ENCODE data around the gene NSL1. TPM values are rescaled to one million over a fixed set of nuclear protein-coding genes. Genes with fewer than 3 reads are reported as not detected.
A peak's percentile ranks its signal among the peaks of the same experiment; 100 is the strongest.

The NSL1 gene
- total RNA-seq, 4 donors from 2014 or later = 28.8 to 44.7 (median 32.6) TPM

DNA sequence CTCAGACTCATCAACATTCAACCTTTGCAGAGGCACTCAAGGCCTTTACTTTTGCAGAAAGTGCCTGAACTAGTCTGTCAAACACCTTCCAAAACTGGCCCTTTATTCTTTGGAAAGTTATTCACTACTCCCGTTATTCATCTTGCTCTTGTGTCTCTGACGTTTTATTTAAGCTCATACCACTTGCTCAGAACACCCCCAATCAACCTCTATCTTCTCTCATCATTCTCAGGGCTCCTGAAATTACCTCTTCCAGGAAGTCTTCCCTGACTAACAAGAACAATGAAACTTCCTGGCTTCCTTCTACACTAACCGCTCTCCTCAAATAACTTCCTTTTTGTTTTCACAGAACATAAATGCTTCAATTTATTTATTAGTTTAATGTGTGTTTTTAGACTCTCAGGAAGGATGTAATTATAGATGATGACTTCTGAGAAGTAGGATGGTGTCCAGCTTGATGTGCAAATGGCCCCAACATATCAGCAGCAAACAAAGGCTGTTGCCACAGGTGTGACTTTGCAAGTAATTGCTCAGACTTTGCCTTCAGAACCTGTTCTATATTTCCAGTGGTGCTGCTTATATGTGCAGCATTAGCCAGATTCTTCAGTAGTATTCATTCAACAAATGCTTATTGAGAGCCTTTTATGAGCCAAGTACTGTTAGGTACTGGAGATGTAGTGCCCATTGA, 69.2 kb downstream of the NSL1 start:
- no peak for TF ChIP-seq POLR2A (IDR thresholded peaks at IDR 0.05)
- TF ChIP-seq, protein P1, sequence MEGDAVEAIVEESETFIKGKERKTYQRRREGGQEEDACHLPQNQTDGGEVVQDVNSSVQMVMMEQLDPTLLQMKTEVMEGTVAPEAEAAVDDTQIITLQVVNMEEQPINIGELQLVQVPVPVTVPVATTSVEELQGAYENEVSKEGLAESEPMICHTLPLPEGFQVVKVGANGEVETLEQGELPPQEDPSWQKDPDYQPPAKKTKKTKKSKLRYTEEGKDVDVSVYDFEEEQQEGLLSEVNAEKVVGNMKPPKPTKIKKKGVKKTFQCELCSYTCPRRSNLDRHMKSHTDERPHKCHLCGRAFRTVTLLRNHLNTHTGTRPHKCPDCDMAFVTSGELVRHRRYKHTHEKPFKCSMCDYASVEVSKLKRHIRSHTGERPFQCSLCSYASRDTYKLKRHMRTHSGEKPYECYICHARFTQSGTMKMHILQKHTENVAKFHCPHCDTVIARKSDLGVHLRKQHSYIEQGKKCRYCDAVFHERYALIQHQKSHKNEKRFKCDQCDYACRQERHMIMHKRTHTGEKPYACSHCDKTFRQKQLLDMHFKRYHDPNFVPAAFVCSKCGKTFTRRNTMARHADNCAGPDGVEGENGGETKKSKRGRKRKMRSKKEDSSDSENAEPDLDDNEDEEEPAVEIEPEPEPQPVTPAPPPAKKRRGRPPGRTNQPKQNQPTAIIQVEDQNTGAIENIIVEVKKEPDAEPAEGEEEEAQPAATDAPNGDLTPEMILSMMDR (IDR thresholded peaks at IDR 0.05) = no peak
- no peak for TF ChIP-seq EP300 (IDR thresholded peaks at IDR 0.05)
- DNase-seq (ENCODE audit: low spot score in 2 of 2) = no peak
- WGBS, 2 donors = 73% methylated on average over 3 of the region's 3 CpGs
- H3K4me3 ChIP-seq = no peak overlapping the region
- no peaks in the 10 kb centered on the region for H3K4me1 ChIP-seq
- no peak overlapping the region for H3K27ac ChIP-seq
- H3K36me3 ChIP-seq = no peaks in the 10 kb centered on the region
- H3K27me3 ChIP-seq = no peaks in the 10 kb centered on the region
- H3K9me3 ChIP-seq = no peaks in the 10 kb centered on the region

DNA sequence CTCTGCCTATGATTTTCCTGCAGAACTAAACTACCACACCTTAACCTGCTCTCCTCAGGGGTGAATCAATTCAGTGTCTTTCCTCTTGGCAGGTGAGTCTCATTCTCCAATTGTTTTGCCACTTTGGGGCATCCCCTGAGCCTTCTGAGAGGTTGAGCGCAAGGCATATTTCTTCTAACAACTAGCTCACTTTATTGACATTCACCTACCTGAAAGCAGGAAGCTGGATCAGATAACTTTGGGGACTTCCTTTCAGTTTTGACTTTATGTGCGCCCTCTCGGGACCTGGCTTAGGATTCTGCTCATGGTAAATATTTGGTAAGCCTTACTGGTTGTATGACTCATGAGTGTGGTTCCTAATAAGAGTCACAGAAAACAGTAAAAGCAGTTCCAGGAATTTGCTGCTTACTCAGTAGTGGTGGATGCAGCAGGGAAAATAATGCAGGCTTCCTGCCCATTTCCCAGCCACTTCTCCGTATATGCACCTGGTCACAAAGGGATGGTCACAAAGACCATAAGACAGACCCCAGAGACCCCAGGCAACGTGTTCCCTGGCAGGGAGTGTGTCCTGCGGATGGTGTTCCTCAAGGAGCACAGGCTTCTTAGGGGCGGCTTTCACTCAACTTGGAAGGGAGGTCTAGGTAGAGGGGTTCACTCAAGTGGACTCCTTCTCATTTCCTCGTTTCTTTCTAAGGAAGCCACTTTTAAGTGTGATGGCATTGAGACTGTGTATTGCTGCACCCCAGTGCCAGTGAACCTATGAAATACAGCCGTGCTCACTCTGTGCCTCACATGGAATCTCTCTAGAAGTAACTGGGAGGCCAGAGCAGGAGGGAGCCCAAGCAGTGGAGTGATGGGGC, 70.0 kb downstream of the NSL1 start:
- no peaks in the 10 kb centered on the region for H3K36me3 ChIP-seq

DNA sequence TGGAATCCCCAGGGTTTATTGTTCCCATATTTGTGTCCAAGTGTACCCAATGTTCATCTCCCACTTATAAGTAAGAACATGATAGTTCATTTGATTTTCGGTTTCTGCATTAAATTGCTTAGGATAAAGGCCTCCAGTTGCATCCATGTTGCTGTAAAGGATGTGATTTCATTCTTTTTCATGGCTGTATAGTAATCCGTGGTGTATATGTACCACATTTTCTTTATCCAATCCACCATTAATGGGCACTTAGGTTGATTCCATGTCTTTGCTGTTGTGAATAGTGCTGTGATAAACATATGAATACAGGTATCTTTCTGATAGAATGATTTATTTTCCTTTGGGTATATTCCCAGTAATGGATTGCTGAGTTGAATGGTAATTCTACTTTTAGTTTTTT, 71.9 kb downstream of the NSL1 start:
- no peak for DNase-seq (ENCODE audit: low spot score in 2 of 2)
- TF ChIP-seq POLR2A (IDR thresholded peaks at IDR 0.05) (no peak), EP300 (IDR thresholded peaks at IDR 0.05) (no peak)
- TF ChIP-seq, protein P1 (IDR thresholded peaks at IDR 0.05) = no peak

More for the DNA sequence above, 70.0 kb downstream of the NSL1 start:
- TF ChIP-seq, protein P1 (IDR thresholded peaks at IDR 0.05) = no peak
- no peak for TF ChIP-seq POLR2A (IDR thresholded peaks at IDR 0.05)
- TF ChIP-seq EP300 (IDR thresholded peaks at IDR 0.05) = no peak
- H3K27me3 ChIP-seq = no peaks in the 10 kb centered on the region
- 75 to 85% methylated on average over 9 of the region's 9 CpGs for whole genome bisulfite sequencing, 2 donors
- H3K9me3 ChIP-seq = no peaks in the 10 kb centered on the region
- H3K4me3 ChIP-seq = no peak overlapping the region
- no peak overlapping the region for H3K27ac ChIP-seq
- no peaks in the 10 kb centered on the region for H3K4me1 ChIP-seq
- no peak for DNase-seq (ENCODE audit: low spot score in 2 of 2)

DNA sequence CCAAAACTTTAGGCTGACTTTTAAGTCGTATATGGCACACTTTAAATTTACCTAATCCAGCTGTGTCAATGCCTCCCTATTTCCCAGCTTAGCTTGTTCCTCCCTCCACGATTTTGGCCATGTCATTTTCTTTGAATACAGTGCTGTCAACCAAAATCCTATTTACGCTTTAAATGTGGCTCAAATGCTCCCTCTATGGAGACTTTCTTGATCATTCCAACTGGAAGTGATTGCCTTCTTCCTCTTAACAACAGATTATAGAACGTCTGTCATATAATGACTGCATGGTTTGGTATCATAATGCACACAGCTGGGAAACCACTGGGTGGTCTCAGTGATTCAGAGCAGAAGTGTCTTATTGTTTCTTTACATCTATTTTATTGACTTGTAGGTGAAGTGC, 73.1 kb downstream of the NSL1 start:
- WGBS, 2 donors = 25% methylated on average over 4 of the region's 4 CpGs
- Histone ChIP-seq H3K27ac (no peak overlapping the region), H3K36me3 (no peaks in the 10 kb centered on the region), H3K27me3 (no peaks in the 10 kb centered on the region), H3K9me3 (no peaks in the 10 kb centered on the region), H3K4me1 (no peaks in the 10 kb centered on the region), H3K4me3 (no peak overlapping the region)
- DNase-seq (ENCODE audit: low spot score in 2 of 2) = no peak
- TF ChIP-seq, protein P1 (IDR thresholded peaks at IDR 0.05) = peak in 1 of 5 experiments; percentile 12
- TF ChIP-seq POLR2A (IDR thresholded peaks at IDR 0.05) (no peak), EP300 (IDR thresholded peaks at IDR 0.05) (no peak)

More for the DNA sequence above, 71.9 kb downstream of the NSL1 start:
- no peaks in the 10 kb centered on the region for H3K36me3 ChIP-seq
- 93 to 99% methylated on average over 2 of the region's 2 CpGs for WGBS, 2 donors
- H3K4me1 ChIP-seq = no peaks in the 10 kb centered on the region
- H3K4me3 ChIP-seq = no peak overlapping the region
- H3K27ac ChIP-seq = no peak overlapping the region
- H3K27me3 ChIP-seq = no peaks in the 10 kb centered on the region
- no peaks in the 10 kb centered on the region for H3K9me3 ChIP-seq

DNA sequence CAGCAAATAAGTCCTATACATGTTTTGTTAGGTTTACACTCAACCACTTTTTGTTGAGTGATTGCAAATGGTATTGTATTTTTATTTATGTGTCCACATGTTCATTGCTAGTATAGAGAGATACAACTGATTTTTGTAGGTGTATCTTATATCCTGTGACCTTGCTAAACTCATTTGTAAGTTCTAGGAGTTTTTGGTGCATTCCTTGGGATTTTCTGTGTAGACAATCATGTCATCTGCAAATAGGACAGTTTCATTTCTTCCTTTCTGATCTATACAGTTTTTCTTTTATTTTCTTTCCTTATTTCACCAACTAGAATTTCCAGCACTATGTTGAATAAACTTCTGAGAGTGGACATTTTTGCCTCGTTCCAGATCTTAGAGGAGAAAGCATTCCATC, 75.4 kb downstream of the NSL1 start:
- H3K9me3 ChIP-seq = no peaks in the 10 kb centered on the region

More for the DNA sequence above, 75.4 kb downstream of the NSL1 start:
- Histone ChIP-seq H3K4me1 (no peaks in the 10 kb centered on the region), H3K27ac (no peak overlapping the region), H3K27me3 (no peaks in the 10 kb centered on the region), H3K36me3 (no peaks in the 10 kb centered on the region), H3K4me3 (no peak overlapping the region)
- TF ChIP-seq EP300 (IDR thresholded peaks at IDR 0.05) (no peak), POLR2A (IDR thresholded peaks at IDR 0.05) (no peak)
- TF ChIP-seq, protein P1 (IDR thresholded peaks at IDR 0.05) = no peak
- 62 to 74% methylated on average over 1 of the region's 1 CpG for WGBS, 2 donors
- no peak for DNase-seq (ENCODE audit: low spot score in 2 of 2)

Measured in tibial nerve (tissue), 4 donors.